A673 (cell line): ENCODE measurements around the gene AGTR1.

Experiments
- EZH2 ChIP-seq: fragments of 200-600 bp; sonication (generic); IDR thresholded peaks from 2 replicates; pipeline ENCODE4 v1.6.1; 2017; ENCODE audit warnings: borderline replicate concordance, low read depth, mild to moderate bottlenecking, mixed read lengths, antibody characterized with exemption, low read length; ENCODE audit not compliant: poor library complexity, severe bottlenecking
- TF ChIP-seq, protein P1 (sequence below): fragments of 300-800, 200-600 bp; sonication (generic); conservative IDR thresholded peaks from 2 replicates; pipeline ENCODE4 v1.5.1; 2017; ENCODE audit warnings: low read depth, mild to moderate bottlenecking, antibody characterized with exemption, low read length, moderate library complexity, mixed read lengths

DNA sequence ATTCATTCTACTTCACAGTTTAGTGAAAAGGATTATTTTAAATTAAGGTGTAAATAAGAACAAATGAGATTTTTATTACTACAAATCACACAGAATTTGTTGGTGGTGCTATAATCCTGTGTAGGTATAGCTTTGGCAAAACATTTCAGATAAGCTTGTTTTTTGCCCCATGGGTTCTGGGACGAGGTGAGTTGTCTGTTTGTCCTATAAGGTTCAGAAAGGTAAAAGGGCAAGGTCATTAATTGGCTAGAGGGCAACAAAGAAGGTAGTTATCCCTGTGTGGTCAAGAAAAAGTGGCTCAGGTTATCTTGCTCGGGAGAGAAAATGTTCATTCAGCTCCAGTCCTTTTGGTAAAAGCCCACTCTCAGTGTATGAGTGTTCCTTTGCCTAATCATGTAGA, 23.2 kb downstream of the AGTR1 start:
- TF ChIP-seq, protein P1, sequence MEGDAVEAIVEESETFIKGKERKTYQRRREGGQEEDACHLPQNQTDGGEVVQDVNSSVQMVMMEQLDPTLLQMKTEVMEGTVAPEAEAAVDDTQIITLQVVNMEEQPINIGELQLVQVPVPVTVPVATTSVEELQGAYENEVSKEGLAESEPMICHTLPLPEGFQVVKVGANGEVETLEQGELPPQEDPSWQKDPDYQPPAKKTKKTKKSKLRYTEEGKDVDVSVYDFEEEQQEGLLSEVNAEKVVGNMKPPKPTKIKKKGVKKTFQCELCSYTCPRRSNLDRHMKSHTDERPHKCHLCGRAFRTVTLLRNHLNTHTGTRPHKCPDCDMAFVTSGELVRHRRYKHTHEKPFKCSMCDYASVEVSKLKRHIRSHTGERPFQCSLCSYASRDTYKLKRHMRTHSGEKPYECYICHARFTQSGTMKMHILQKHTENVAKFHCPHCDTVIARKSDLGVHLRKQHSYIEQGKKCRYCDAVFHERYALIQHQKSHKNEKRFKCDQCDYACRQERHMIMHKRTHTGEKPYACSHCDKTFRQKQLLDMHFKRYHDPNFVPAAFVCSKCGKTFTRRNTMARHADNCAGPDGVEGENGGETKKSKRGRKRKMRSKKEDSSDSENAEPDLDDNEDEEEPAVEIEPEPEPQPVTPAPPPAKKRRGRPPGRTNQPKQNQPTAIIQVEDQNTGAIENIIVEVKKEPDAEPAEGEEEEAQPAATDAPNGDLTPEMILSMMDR = no peak
- no peak for TF ChIP-seq EZH2
